Measurements from ENCODE around the gene LYRM2.
"Not testable (repeated sequence)": the region's sequence is repeated elsewhere in the genome, so short reads cannot be mapped to it uniquely, and the experiment has no call there.

The LYRM2 gene

GRCh38 chr6:89640804-89641203 lies 2.3 kb upstream of the LYRM2 start:
- no peak for TF ChIP-seq FOXP2 (optimal IDR thresholded peaks at IDR 0.05; ENCODE audit: control extremely low read depth, extremely low read length, insufficient read depth)
- TF ChIP-seq POLR2AphosphoS5 (IDR thresholded peaks at IDR 0.05; ENCODE audit: borderline replicate concordance, low read depth, low read length), result no peak
- no peak for TF ChIP-seq EZH2 (IDR thresholded peaks at IDR 0.05)
- no peak for DNase-seq (ENCODE audit: low read depth, low spot score)
- no peak overlapping the region for H3K27ac ChIP-seq
- H3K9ac ChIP-seq (ENCODE audit: insufficient read length), result no peak overlapping the region
- no peak overlapping the region for H3K4me3 ChIP-seq
- no peaks in the 10 kb centered on the region for H3K9me3 ChIP-seq (ENCODE audit: low read depth, low read length)
- H3K36me3 ChIP-seq (ENCODE audit: insufficient read depth, low read length), result peaks cover 53% of the 10 kb centered on the region

- Histone ChIP-seq H3K4me3 (peak overlapping the region; percentile 96), H3K27ac (peak overlapping the region; percentile 78), H3K9me3 (ENCODE audit: low read depth, low read length) (no peaks in the 10 kb centered on the region), H3K36me3 (ENCODE audit: insufficient read depth, low read length) (peaks cover 29% of the 10 kb centered on the region), H3K9ac (ENCODE audit: insufficient read length) (peak overlapping the region; percentile 93)
- no peak for DNase-seq (ENCODE audit: low read depth, low spot score)
- TF ChIP-seq FOXP2 (optimal IDR thresholded peaks at IDR 0.05; ENCODE audit: control extremely low read depth, extremely low read length, insufficient read depth) (no peak), POLR2AphosphoS5 (IDR thresholded peaks at IDR 0.05; ENCODE audit: borderline replicate concordance, low read depth, low read length) (no peak)
Observed at GRCh38 chr6:89637960-89638319, 607 bp downstream of the LYRM2 start.

- not testable (repeated sequence) for H3K9ac ChIP-seq (ENCODE audit: insufficient read length); H3K27ac ChIP-seq; DNase-seq (ENCODE audit: low read depth, low spot score); H3K9me3 ChIP-seq (ENCODE audit: low read depth, low read length); H3K4me3 ChIP-seq
- H3K36me3 ChIP-seq (ENCODE audit: insufficient read depth, low read length), result peaks cover 20% of the 10 kb centered on the region
Observed at GRCh38 chr6:89636412-89636811, 2.1 kb downstream of the LYRM2 start.

GRCh38 chr6:89630488-89630887 lies 8.1 kb downstream of the LYRM2 start:
- DNase-seq (ENCODE audit: low read depth, low spot score), result no peak

GRCh38 chr6:89623749-89624148 lies 14.8 kb downstream of the LYRM2 start:
- Histone ChIP-seq H3K27ac (no peak overlapping the region), H3K4me3 (no peak overlapping the region), H3K9ac (ENCODE audit: insufficient read length) (no peak overlapping the region), H3K36me3 (ENCODE audit: insufficient read depth, low read length) (no peaks in the 10 kb centered on the region), H3K9me3 (ENCODE audit: low read depth, low read length) (no peaks in the 10 kb centered on the region)
- DNase-seq (ENCODE audit: low read depth, low spot score), result no peak
- TF ChIP-seq POLR2AphosphoS5 (IDR thresholded peaks at IDR 0.05; ENCODE audit: borderline replicate concordance, low read depth, low read length), result no peak
- TF ChIP-seq FOXP2 (optimal IDR thresholded peaks at IDR 0.05; ENCODE audit: control extremely low read depth, extremely low read length, insufficient read depth), result no peak
- no peak for TF ChIP-seq EZH2 (IDR thresholded peaks at IDR 0.05)

More at GRCh38 chr6:89630488-89630887, 8.1 kb downstream of the LYRM2 start:
- H3K36me3 ChIP-seq (ENCODE audit: insufficient read depth, low read length), result peaks cover 2% of the 10 kb centered on the region; the same call in 1 of the 2 replicates
- no peak overlapping the region for H3K27ac ChIP-seq
- H3K9ac ChIP-seq (ENCODE audit: insufficient read length), result no peak overlapping the region
- no peaks in the 10 kb centered on the region for H3K9me3 ChIP-seq (ENCODE audit: low read depth, low read length)
- TF ChIP-seq FOXP2 (optimal IDR thresholded peaks at IDR 0.05; ENCODE audit: control extremely low read depth, extremely low read length, insufficient read depth), result no peak
- no peak for TF ChIP-seq POLR2AphosphoS5 (IDR thresholded peaks at IDR 0.05; ENCODE audit: borderline replicate concordance, low read depth, low read length)
- no peak for TF ChIP-seq EZH2 (IDR thresholded peaks at IDR 0.05)
- H3K4me3 ChIP-seq, result no peak overlapping the region

GRCh38 chr6:89619567-89619966 lies 19.0 kb downstream of the LYRM2 start:
- TF ChIP-seq FOXP2 (optimal IDR thresholded peaks at IDR 0.05; ENCODE audit: control extremely low read depth, extremely low read length, insufficient read depth) (no peak), POLR2AphosphoS5 (IDR thresholded peaks at IDR 0.05; ENCODE audit: borderline replicate concordance, low read depth, low read length) (no peak), EZH2 (IDR thresholded peaks at IDR 0.05) (no peak)
- Histone ChIP-seq H3K9me3 (ENCODE audit: low read depth, low read length) (no peaks in the 10 kb centered on the region), H3K36me3 (ENCODE audit: insufficient read depth, low read length) (no peaks in the 10 kb centered on the region), H3K9ac (ENCODE audit: insufficient read length) (no peak overlapping the region), H3K27ac (no peak overlapping the region), H3K4me3 (no peak overlapping the region)
- no peak for DNase-seq (ENCODE audit: low read depth, low spot score)

- no peaks in the 10 kb centered on the region for H3K9me3 ChIP-seq (ENCODE audit: low read depth, low read length)
- no peak overlapping the region for H3K4me3 ChIP-seq
- H3K27ac ChIP-seq, result no peak overlapping the region
- no peak for DNase-seq (ENCODE audit: low read depth, low spot score)
- H3K9ac ChIP-seq (ENCODE audit: insufficient read length), result no peak overlapping the region
- no peak for TF ChIP-seq FOXP2 (optimal IDR thresholded peaks at IDR 0.05; ENCODE audit: control extremely low read depth, extremely low read length, insufficient read depth)
- TF ChIP-seq EZH2 (IDR thresholded peaks at IDR 0.05), result no peak
- no peak for TF ChIP-seq POLR2AphosphoS5 (IDR thresholded peaks at IDR 0.05; ENCODE audit: borderline replicate concordance, low read depth, low read length)
- no peaks in the 10 kb centered on the region for H3K36me3 ChIP-seq (ENCODE audit: insufficient read depth, low read length)
Observed at GRCh38 chr6:89618026-89618425, 20.5 kb downstream of the LYRM2 start.

GRCh38 chr6:89616531-89616930 lies 22.0 kb downstream of the LYRM2 start:
- Histone ChIP-seq H3K4me3 (no peak overlapping the region), H3K9ac (ENCODE audit: insufficient read length) (no peak overlapping the region)
- TF ChIP-seq EZH2 (IDR thresholded peaks at IDR 0.05) (no peak), FOXP2 (optimal IDR thresholded peaks at IDR 0.05; ENCODE audit: control extremely low read depth, extremely low read length, insufficient read depth) (no peak), POLR2AphosphoS5 (IDR thresholded peaks at IDR 0.05; ENCODE audit: borderline replicate concordance, low read depth, low read length) (no peak)

GRCh38 chr6:89615882-89616281 lies 22.7 kb downstream of the LYRM2 start:
- DNase-seq (ENCODE audit: low read depth, low spot score), result no peak
- no peak overlapping the region for H3K27ac ChIP-seq
- H3K9me3 ChIP-seq (ENCODE audit: low read depth, low read length), result no peaks in the 10 kb centered on the region
- H3K9ac ChIP-seq (ENCODE audit: insufficient read length), result no peak overlapping the region
- no peak overlapping the region for H3K4me3 ChIP-seq
- no peak for TF ChIP-seq EZH2 (IDR thresholded peaks at IDR 0.05)
- no peak for TF ChIP-seq POLR2AphosphoS5 (IDR thresholded peaks at IDR 0.05; ENCODE audit: borderline replicate concordance, low read depth, low read length)
- no peak for TF ChIP-seq FOXP2 (optimal IDR thresholded peaks at IDR 0.05; ENCODE audit: control extremely low read depth, extremely low read length, insufficient read depth)
- no peaks in the 10 kb centered on the region for H3K36me3 ChIP-seq (ENCODE audit: insufficient read depth, low read length)

More at GRCh38 chr6:89616531-89616930, 22.0 kb downstream of the LYRM2 start:
- H3K36me3 ChIP-seq (ENCODE audit: insufficient read depth, low read length), result no peaks in the 10 kb centered on the region
- H3K27ac ChIP-seq, result no peak overlapping the region
- no peak for DNase-seq (ENCODE audit: low read depth, low spot score)
- H3K9me3 ChIP-seq (ENCODE audit: low read depth, low read length), result no peaks in the 10 kb centered on the region

Measured in SK-N-MC (cell line).